ENCODE results near the gene BFAR.
"Not testable (repeated sequence)": the region's sequence is repeated elsewhere in the genome, so short reads cannot be mapped to it uniquely, and the experiment has no call there.

Gene BFAR
- total RNA-seq, result 59.1 to 79.7 (median 75.8) reads per million in 4 experiments

DNA sequence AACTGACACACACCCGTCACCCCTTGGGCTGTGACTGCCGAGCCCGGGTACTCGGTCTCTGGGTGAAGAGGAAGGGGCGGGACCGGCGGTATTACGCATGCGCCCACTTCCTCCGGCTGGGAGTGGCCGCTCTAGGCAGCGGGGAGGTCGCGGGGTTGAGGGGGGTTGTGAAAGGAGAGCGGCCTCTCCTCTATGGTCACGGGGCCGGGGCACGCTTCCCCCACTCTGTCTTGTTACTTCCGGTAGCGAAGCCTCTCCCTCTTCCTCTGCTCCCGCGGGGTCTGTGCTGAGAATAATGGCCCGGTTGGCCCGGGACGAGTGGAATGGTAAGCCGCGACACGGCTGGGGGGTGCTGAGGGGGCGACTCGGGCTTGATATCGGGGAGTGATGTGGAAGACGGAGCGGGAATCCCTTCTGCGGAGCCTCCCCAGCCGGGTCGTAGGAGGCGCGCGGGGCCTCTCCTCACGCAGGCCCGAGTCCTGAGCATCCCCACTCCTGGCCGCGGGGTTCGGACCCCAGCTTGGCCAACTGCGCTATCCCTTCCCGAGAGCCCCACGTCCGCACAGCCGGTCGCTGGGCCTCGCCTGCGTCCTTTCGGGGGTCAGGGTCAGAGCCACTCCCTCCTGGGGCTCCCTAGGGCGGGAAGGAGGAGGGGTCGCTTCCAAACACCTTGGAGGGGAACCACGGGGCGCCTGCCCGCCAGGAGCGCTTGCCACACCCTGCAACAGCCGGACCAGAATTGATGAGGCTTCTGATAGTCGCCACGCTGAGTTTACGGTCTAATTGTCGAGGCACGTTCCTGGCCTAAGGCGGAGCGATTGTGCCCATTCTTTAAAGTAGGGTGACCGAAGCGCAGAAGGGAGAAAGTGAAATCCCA, at the start of gene BFAR:
Gene BFAR, plus strand, starts transcription at position 259 of the 877 bp plus-strand sequence. CDS start 11,396 bp downstream, outside the sequence.
- DNase-seq, result peak; percentile 98

- DNase-seq, result no peak
These were observed 47.5 kb upstream of the BFAR start for GRCh38 chr16:14585287-14585686.

DNA sequence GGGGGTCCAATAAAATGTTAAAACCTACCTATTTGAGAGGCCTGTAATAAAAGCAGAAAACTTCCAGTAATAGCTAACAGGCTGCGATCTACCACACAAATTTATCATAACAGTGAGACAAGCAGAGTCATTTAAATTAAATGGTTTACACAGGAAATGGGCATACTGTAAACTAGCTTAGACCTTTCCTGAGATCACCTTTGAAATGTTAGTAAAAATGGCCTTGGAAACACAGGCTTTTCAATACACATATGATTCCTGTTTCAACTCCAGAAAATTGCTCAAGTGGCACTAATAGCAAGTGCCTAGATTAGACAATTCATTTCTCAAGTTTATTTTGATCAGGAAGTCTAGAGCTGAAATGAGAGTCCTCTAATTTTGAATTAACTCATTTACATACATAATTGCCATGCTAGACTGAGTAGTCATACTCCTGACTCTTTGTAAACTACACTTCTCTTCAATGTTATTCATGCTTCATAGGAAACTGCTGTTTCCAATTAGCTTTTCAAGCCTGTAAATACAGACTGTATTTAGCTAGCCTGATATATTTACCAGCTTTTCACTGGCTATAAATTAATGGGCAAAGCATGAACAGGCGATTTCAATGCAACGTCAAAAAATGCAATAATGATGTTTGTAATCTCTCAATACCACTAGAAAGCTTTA, 46.0 kb upstream of the BFAR start:
- DNase-seq, result no peak

- DNase-seq, result no peak
These were observed 32.6 kb upstream of the BFAR start for GRCh38 chr16:14600164-14600563.

- DNase-seq, result no peak
These were observed 30.2 kb upstream of the BFAR start for GRCh38 chr16:14602443-14602963.

DNA sequence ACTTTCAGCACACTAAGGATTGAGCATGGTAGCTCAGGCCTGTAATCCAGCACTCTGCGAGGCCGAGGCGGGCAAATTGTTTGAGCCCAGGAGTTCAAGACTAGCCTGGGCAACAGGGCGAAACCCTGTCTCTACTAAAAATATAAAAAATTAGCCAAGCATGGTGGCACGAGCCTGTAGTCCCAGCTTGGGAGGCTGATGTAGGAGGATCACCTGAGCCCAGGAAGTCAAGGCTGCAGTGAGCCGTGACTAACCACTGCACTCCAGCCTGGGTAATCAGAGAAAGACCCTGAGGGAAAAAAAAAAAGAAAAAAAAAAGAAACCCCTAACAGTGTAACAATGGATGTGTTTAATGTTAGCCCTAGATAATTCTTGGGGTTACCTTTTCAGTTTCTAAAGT, 26.6 kb upstream of the BFAR start:
- no peak for DNase-seq

DNA sequence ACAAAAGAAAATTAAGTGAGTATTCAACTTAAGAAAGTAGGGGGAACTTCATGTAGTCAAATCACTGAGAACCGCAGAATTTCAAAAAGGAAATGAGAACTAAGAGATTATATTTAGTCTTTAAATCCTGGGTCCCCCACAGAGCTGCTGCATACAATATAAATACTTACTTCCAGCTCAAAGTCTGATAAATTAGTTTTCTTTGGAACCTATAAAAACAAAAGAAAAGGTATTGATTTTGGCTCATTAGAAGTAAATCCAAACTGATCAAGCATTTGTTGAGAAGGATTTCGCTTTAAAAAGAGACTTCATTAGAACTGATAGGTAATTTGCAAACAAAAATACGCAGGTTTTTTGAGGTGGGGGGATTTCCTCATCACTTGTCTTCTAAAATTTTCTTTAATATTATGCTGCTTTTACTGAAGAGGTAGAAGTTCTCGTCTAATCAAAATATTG, 24.6 kb upstream of the BFAR start:
- no peak for DNase-seq

DNA sequence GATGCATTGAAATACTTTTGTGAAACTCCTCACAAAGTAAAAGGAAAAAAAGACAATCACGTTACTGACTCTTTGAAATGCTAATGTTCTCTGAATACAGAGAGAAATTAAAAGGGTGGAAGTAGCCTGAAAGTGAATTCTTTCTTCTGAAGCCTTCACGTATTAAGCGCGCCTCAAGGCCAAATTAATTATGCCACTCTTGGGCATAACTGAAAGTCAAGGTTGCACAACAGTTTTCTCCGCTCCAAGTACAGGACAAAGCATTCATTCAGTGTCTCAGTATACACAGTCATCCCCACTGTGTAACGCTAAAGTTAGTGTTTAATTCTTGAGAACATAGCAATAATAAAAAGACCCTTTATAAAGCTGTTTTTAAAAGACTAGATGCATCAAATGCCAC, 24.1 kb upstream of the BFAR start:
- DNase-seq, result no peak

DNA sequence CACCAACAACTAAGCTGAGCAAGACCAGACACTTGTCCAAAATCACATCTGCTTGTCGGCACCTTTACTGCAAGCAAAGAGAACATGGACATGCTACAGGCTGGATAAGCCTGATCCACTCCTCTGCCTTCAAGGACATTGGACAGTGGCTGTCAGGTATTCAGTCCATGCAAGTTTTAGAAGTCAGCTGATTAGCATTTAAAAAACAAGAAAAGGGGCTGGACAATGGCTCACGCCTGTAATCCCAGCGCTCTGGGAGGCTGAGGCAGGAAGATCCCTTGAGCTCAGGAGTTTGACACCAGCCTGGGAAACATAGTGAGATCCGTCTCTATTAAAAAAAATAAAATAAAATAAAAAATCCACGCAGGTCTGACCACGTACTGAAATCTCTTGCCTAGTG, 23.0 kb upstream of the BFAR start:
- no peak for DNase-seq

DNA sequence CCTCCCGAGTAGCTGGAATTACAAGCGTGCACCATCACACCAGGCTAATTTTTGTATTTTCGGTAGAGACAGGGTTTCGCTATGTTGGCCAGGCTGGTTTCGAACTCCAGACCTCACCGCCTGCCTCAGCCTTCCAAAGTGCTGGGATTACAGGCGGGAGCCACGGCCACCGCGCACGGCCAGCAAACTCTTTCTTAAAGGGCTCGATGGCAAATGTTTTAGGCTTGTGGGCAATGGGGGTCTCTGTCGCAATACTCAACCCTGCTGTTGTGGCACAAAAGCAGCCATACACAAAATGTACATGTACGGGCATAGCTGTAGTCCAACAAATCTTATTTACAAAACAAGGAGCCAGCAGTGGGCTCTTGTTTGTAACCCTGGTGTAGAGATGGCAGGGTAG, 21.1 kb upstream of the BFAR start:
- DNase-seq, result no peak

GRCh38 chr16:14613991-14614390, 18.8 kb upstream of the BFAR start:
- DNase-seq, result no peak

DNA sequence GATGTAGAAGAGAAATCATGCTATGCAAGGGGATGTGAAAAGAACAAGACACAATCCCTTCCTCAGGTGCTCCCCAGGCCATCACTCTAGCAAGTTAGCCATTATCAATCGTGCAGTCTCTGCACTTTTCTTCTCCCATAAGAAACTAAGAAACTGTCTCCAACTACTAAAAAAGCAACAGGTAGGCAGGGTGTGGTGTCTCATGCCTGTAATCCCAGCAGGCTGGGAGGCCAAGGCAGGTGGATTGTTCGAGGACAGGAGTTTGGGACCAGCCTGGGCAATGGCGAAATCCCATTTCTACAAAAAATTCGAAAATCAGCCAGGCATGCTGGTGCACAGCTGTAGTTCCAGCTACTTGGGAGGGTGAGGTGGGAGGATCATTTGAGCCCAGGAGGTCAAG, 16.5 kb upstream of the BFAR start:
- DNase-seq, result no peak

- DNase-seq, result no peak
These were observed 14.2 kb upstream of the BFAR start for GRCh38 chr16:14618566-14618965.

GRCh38 chr16:14627078-14627477, 5.7 kb upstream of the BFAR start:
- no peak for DNase-seq

DNA sequence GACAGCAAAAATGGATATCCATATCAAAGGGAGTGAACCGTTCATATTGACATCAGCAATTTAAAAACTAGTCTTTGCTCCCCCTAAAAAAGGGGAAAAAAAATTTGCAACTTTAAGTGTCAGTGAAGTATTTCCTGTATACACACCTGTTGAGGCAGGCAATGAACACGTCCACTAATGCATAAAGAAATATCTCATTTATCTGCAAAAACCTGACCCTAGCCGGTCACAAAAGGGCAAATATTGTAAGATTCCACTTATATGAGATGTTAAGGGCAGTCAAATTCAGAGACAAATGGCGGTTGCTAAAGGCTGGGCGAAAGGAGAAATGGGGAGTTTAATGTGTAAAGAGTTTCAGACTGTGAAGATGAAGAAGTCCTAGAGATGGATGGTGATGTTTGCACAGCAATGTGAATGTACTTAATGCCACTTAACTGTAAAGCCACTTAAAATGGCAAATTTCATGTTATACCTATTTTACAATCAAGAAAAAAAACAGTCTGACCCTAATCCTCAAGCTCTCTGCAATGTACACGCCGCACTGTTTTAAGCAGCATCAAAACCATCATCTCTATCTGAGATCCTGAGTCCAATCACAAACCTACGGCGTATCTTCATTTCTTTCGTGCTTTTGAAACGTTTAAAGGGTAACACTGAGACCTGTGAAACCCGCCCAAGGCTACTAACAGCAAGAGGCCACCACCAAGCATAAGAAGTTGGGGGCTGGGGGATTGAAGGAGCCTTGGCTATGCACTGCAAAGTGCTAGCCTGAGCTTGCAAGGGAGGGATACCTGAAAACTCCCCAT, 3.7 kb upstream of the BFAR start:
- no peak for DNase-seq

GRCh38 chr16:14629612-14629918, 3.2 kb upstream of the BFAR start:
- DNase-seq, result no peak

- peak; percentile 92 for DNase-seq
These were observed 2.7 kb upstream of the BFAR start, which contains the start of gene PARN for GRCh38 chr16:14629919-14630619. PARN (minus strand) TSS chr16:14630260; CDS start chr16:14630125, 135 bp downstream.

GRCh38 chr16:14630620-14631330, 2.0 kb upstream of the BFAR start:
- DNase-seq, result not testable (repeated sequence)

GRCh38 chr16:14634389-14634725, 1.6 kb downstream of the BFAR start:
- DNase-seq, result no peak

- DNase-seq, result no peak
These were observed 2.8 kb downstream of the BFAR start for GRCh38 chr16:14635395-14636165.

All from effector CD8-positive, alpha-beta T cell (primary cell).